HG03571 (cell line): Measurements from ENCODE around the gene FDPS.

ENCODE experiments used
- ATAC-seq: cut with Tn5 transposase; IDR thresholded peaks from one replicate; pipeline ENCODE4 v1.9.1; 2021; ENCODE audit not compliant: unreplicated experiment

Gene FDPS

GRCh38 chr1:155308493-155309422, at the start of gene FDPS:
FDPS (plus strand) TSS chr1:155308866; CDS start chr1:155309790, 924 bp downstream.
- peak; percentile 85 for ATAC-seq

GRCh38 chr1:155260276-155260675, 48.4 kb upstream of the FDPS start:
- no peak for ATAC-seq

GRCh38 chr1:155261493-155261851, 47.2 kb upstream of the FDPS start:
- ATAC-seq: no peak

DNA sequence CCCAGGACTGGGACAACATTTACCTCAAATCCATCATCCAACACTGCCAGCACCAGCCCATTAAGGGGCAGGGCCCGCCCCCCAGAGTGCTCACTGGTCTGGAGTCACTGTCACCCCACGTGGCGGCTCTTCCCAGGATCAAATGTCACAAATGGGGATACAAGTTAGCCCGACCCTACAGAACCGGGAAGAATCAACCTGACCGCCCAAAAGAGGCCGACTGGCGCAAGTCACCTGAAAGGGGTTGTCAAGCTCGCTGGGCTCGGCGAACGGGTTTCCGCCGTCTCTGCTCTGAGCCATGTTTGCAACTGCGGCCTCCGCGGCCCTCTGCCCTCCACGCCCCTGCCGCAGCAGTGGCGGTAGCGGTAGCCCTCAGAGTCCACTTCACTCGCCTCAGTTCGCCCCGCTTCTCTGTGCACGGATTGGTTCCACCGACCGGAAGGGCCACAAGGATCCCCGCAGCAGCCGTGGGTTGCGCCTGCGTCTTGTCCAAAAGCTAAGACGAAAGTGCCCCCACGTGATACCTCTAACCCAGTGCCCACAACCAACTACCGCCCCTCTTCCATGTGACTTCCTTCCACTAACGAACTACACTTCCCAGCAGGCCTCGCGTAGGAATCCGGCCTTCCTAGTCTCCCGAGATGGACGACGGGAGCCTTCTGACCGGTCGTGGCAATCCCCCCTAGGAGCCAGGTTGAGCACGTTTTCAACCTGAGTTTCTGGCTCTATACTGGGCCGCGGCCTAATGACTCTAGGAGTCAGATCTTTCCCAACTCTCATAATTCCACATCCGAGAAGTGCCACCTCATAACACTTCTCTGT, 46.6 kb upstream of the FDPS start, which contains the start of gene SCAMP3:
SCAMP3 (minus strand) TSS at position 509 of the 822 bp plus-strand sequence; CDS start at position 300, 209 bp downstream.
- ATAC-seq: peak; percentile 88

- no peak for ATAC-seq
Measured at GRCh38 chr1:155263067-155263466, 45.6 kb upstream of the FDPS start.

DNA sequence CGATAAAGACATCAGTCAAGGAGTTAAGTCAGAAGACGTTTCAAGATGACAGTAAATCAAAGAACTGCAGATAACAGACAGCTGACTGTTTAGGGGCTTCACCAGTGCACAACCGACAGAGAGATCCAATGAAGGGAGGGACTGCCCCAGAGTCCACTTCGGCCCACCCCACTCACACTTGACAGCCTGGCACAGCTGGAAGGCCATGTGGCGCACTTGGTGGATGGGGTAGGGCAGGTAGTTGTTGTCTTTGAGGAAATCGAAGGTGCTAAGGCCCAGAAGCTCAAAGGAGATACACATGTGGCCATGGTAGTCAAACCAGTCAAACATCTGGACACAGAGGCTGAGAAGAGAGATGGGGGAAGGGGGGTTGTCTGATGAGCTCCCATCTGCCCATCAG, 42.1 kb upstream of the FDPS start:
- ATAC-seq: no peak

GRCh38 chr1:155267373-155267772, 41.3 kb upstream of the FDPS start:
- no peak for ATAC-seq

- no peak for ATAC-seq
Measured at GRCh38 chr1:155268630-155269029, 40.0 kb upstream of the FDPS start.

DNA sequence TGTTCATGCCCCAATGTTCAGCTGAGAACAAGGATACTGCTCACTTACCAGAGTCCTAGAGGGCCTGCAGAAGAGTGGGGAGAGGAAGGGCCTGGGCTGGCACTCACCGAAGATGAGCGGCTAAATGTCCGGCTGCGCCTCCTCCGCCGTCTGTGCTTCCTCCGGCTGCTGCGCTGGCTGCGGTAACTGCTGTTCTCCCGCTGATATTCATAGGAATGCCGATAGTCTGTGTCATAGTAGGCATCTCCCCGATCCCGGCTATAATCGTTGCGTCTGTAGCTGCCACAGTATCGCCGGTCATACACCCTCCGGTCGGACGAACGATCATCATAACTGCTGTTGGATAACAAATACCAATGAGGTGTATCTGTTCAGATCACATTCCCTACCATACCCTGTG, 39.3 kb upstream of the FDPS start:
- ATAC-seq: no peak

GRCh38 chr1:155272466-155273342, 36.0 kb upstream of the FDPS start:
- peak; percentile 31 for ATAC-seq

DNA sequence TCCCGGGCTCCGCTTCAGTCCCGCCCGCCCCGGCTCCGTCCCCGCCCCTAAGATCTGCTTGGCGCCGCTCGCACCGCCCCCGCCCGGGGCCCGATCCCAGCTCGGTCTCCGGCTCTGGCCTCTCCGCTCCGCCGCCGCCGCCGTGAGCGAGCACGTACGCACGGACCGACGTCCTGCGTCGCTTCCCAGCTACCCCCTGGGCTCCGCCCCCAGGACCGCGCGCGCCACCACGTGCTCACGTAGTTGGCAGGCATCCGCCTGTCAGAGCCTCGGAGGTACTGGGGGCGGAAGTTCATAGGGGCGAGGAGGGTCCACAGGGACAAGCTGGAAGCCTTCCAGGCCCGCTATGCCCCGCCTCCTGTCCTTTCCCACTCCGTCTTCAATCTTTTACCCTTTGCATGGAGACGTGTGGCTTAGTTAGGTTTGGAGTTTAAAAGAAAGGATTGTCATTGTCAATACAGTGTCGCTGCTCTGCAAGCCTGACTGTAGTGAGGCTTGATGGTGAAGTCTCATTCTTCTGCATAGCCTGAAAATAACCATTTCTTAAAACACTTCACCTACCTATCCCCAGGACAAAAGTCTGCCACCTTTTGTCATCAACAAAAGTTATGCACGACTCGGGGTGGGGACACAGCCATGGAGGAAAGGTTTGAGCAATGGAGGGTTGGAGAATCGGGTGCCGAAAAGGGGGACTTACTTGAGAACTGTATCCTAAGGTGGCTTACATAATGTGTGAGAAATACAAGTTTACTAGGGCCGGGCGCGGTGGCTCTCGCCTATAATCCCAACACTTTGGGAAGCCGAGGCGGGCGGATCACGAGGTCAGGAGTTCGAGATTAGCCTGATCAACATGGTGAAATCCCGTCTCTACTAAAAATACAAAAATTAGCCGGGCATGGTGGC, 35.1 kb upstream of the FDPS start, which contains the start of gene CLK2:
CLK2 (minus strand) TSS at position 162 of the 903 bp plus-strand sequence. CDS start 2,527 bp downstream, outside the sequence.
- ATAC-seq: peak; percentile 73

DNA sequence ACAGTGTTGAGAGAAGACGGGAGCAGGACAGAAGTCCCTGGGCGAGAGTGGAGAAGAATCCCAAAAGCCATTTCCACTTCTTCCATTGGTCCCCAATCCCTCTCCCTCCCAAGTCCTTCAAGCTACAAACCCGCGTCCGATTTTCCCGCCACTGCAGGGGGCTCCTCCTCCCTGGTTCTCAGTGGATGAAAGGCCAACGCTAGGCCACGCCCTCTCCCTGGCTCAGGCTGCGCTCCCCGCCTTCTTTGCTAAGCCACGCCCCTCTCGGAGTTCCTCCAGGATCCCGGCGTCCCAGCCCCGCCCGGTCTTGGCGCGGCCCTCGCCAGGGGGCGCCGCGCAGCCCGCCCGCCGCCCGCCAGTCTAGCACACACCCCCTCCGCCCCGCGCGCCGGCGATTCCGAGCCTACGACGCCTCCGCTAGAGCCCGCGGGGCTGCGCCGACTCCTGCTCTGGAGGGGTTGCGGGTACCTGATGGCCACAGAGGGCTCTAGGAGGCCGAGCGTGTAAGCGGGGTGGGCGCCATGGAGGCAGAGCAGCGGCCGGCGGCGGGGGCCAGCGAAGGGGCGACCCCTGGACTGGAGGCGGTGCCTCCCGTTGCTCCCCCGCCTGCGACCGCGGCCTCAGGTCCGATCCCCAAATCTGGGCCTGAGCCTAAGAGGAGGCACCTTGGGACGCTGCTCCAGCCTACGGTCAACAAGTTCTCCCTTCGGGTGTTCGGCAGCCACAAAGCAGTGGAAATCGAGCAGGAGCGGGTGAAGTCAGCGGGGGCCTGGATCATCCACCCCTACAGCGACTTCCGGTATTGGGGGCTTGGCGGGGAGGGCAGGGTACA, 31.4 kb upstream of the FDPS start, which contains the start of gene HCN3:
HCN3 (plus strand) TSS at position 394 of the 832 bp plus-strand sequence; CDS start at position 522, 128 bp downstream.
- ATAC-seq: peak; percentile 42

DNA sequence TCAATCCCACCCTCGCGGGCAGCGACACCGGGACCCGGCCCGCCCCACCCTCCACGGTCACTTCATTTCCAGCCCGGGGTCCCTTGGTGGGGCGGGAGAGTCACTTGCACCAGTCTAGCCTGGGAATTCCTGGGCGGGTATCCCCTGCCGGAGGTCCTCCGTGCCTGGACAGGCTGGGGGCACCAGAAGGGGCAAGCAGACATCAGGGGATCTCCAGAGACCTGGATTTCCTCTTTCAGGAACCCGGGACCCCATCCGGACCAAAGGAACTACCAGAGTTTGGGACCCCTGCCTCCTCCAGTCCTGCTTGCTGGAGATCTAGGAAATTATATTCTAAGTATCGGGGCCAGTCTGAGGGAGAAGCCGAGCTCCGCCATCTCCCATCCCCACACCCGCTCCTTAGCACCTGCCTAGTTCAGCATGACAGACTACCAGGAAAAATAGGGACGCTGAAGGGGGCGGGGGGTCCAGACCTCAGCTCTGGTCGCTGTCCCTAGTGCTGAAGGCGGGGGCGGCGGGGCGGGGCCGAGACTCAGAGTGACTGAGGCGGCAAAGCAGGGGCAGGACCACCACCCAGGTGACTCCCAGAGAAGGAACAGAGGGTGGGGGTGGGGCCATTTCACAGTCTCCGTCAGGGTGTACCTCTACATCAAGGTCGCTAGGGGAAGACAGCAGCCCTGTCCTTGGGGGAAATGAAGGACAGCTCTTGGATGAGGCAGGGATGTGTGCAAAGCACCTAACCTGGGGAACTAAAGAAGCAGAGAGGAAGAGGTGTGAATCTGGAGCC, 30.6 kb upstream of the FDPS start:
- no peak for ATAC-seq

- no peak for ATAC-seq
Measured at GRCh38 chr1:155278689-155279160, 29.9 kb upstream of the FDPS start.

- ATAC-seq: no peak
Measured at GRCh38 chr1:155279268-155279667, 29.4 kb upstream of the FDPS start.

GRCh38 chr1:155282488-155283091, 26.1 kb upstream of the FDPS start:
- ATAC-seq: no peak

DNA sequence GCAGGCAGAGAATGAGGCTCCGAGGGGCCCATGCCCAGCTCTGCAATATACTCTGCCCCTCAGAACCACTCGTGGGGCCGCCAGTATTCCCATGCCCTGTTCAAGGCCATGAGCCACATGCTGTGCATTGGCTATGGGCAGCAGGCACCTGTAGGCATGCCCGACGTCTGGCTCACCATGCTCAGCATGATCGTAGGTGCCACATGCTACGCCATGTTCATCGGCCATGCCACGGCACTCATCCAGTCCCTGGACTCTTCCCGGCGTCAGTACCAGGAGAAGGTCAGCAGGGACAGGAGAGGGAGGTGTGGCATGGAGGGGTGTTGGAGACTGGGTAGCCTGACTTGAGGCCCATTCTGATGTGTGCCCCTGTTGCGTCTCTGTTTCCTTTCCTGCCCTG, 24.2 kb upstream of the FDPS start:
- ATAC-seq: no peak
